Adrenal gland (tissue), 12 donors: Measurements from ENCODE around the gene PDLIM4. TPM values are rescaled to one million over a fixed set of nuclear protein-coding genes. Genes with fewer than 3 reads are reported as not detected.

Source experiments
- DNase-seq, 7 donors: peaks; one replicate each; pipeline ENCODE4 v3.0.0-alpha.2; 2019 to 2020
- H3K27ac ChIP-seq, 5 donors: fragments of 200-600 bp; sonication (generic) in 4 of 5; 1 replicate in 3 of 5; 2 replicates in 2 of 5; pipeline versions ENCODE4 v1.5.1 to v1.8.0; 2016 to 2020; ENCODE audit warnings: mild to moderate bottlenecking in 1 of 5
- H3K27me3 ChIP-seq: fragments of 200-600 bp; 2 replicates; pipeline ENCODE4 v1.8.0; 2021
- H3K36me3 ChIP-seq, 2 donors: fragments of 200-600 bp; replicated peaks in 1 of 2; 1 replicate in 1 of 2; 2 replicates in 1 of 2; pipeline versions ENCODE4 v1.5.1 to v1.8.0; 2018 to 2022
- H3K4me1 ChIP-seq, 2 donors: fragments of 200-600 bp; replicated peaks in 1 of 2; 1 replicate in 1 of 2; 2 replicates in 1 of 2; pipeline versions ENCODE4 v1.5.1 to v1.8.0; 2018 to 2021
- H3K4me3 ChIP-seq, 4 donors: fragments of 200-600 bp; sonication (generic) in 3 of 4; one replicate each; pipeline ENCODE4 v1.5.1; 2016 to 2018
- H3K9me3 ChIP-seq, 3 donors: fragments of 200-600 bp; sonication (generic) in 1 of 3; replicated peaks in 1 of 3; 1 replicate in 2 of 3; 2 replicates in 1 of 3; pipeline versions ENCODE4 v1.5.1 to v1.8.0; 2016 to 2021
- CTCF ChIP-seq, 6 experiments: fragments of 450-650 bp in 4 of 6; fragments of 200-600 bp in 2 of 6; sonication (generic) in 1 of 6; IDR thresholded peaks; 1 replicate in 5 of 6; 2 replicates in 1 of 6; pipeline versions ENCODE4 v1.5.1 to v1.8.0; 2016 to 2021; ENCODE audit warnings: antibody characterized with exemption in 6 of 6, mild to moderate bottlenecking in 2 of 6, moderate library complexity in 1 of 6
- POLR2A ChIP-seq, 2 donors: fragments of 450-650 bp; IDR thresholded peaks; one replicate each; pipeline ENCODE4 v1.6.1; 2017; ENCODE audit warnings: antibody characterized with exemption in 2 of 2, mild to moderate bottlenecking in 2 of 2, moderate library complexity in 1 of 2
- WGBS, 4 donors: extraction: QIAGEN DNeasy Blood & Tissue Kit in 2 of 4; methylation state at CpG; one replicate each; pipeline versions ENCODE4 v1.1.5 to v1.1.7; 2013 to 2017; 5-methylcytosine and 5-hydroxymethylcytosine counted together
- intact Hi-C, 2 donors: fragments of 100-400 bp; cut with DNase I; formaldehyde crosslinking; loops; one replicate each; pipeline versions ENCODE4 v1.14.1 to v1.15.0; 2022 to 2023
- polyA plus RNA-seq, 3 donors: library from polyadenylated mRNA; stranded (reverse); fragments of 200-250 nt in 2 of 3; fragments of 350-450 nt in 1 of 3; fragmentation: Illumina TruSeq in 1 of 3; extraction: RNeasy Lipid Tissue Mini Kit (QIAGEN cat#74804) in 1 of 3; gene quantifications; one replicate each; pipeline ENCODE4 v1.2.3, GENCODE V29; 2013 to 2014
- total RNA-seq, 9 donors: library from RNA; depleted of rRNA in 4 of 9; stranded (reverse); fragments of >200 nt in 4 of 9; fragments of 120-200 nt in 1 of 9; fragmentation: NEBNext Ultra II Directional in 1 of 9; extraction: Animal tissue kit (Norgen Biotek cat#: 25700) in 1 of 9; gene quantifications; one replicate each; pipeline versions ENCODE4 v1.1.0 to v1.2.4, GENCODE V29; 2013 to 2023
- donor health status: healthy with polysubstance abuse.
- donor health status: Bipolar disorder and iron deficiency.
- donor health status: DM: yes; HTN: yes; CAD: no.
- donor health status: DM: no; HTN: no; CAD: no.
- donor health status: DM: no; HTN: no; CAD: no.
- donor health status: DM: yes; HTN: yes; CAD: no.

Gene PDLIM4
- total and polyA plus RNA-seq, 12 donors: 0.87 to 20.2 (median 4.3) TPM

- Histone ChIP-seq H3K9me3 (peaks cover 0 to 5% (median 0%) of the 10 kb centered on the region in 3 donors), H3K4me1 (no peaks in the 10 kb centered on the region), H3K27me3 (no peaks in the 10 kb centered on the region), H3K4me3 (no peak overlapping the region), H3K27ac (no peak overlapping the region), H3K36me3 (no peaks in the 10 kb centered on the region)
- TF ChIP-seq CTCF (IDR thresholded peaks at IDR 0.05) (no peak), POLR2A (IDR thresholded peaks at IDR 0.05) (no peak)
- intact Hi-C loops: no loop called here
- DNase-seq: peak in 4 of 7 donors; percentile 4 to 18 (median 10)
These were observed 17.7 kb upstream of the PDLIM4 start for GRCh38 chr5:132239776-132240175.

GRCh38 chr5:132243366-132243977 lies 14.0 kb upstream of the PDLIM4 start:
- no peak overlapping the region for H3K27ac ChIP-seq
- no peaks in the 10 kb centered on the region for H3K27me3 ChIP-seq
- peaks cover 0 to 5% (median 4%) of the 10 kb centered on the region in 3 donors for H3K9me3 ChIP-seq
- no peaks in the 10 kb centered on the region for H3K36me3 ChIP-seq
- intact Hi-C loops: no loop called here
- peak in 4 of 7 donors; percentile 2 to 41 (median 6) for DNase-seq
- H3K4me3 ChIP-seq: no peak overlapping the region
- no peak for TF ChIP-seq POLR2A (IDR thresholded peaks at IDR 0.05)
- no peak for TF ChIP-seq CTCF (IDR thresholded peaks at IDR 0.05)
- WGBS, 4 donors: 77 to 89% (median 79%) methylated on average over 2 to 3 of the region's 3 CpGs
- no peaks in the 10 kb centered on the region for H3K4me1 ChIP-seq

- Histone ChIP-seq H3K4me1 (no peaks in the 10 kb centered on the region), H3K36me3 (no peaks in the 10 kb centered on the region), H3K27ac (no peak overlapping the region), H3K9me3 (peaks cover 0 to 5% (median 4%) of the 10 kb centered on the region in 3 donors), H3K27me3 (no peaks in the 10 kb centered on the region), H3K4me3 (no peak overlapping the region)
- TF ChIP-seq POLR2A (IDR thresholded peaks at IDR 0.05) (no peak), CTCF (IDR thresholded peaks at IDR 0.05) (no peak)
- 35 to 51% (median 42%) methylated on average over 1 of the region's 1 CpG for WGBS, 4 donors
- peak in 1 of 7 donors; percentile 21 for DNase-seq
- intact Hi-C loops: no loop called here
These were observed 11.9 kb upstream of the PDLIM4 start for GRCh38 chr5:132245593-132245992.

- no peak overlapping the region for H3K4me3 ChIP-seq
- H3K9me3 ChIP-seq: peaks cover 0 to 4% (median 0%) of the 10 kb centered on the region in 3 donors
- no peaks in the 10 kb centered on the region for H3K36me3 ChIP-seq
- H3K27me3 ChIP-seq: no peaks in the 10 kb centered on the region
- intact Hi-C loops: no loop called here
- TF ChIP-seq CTCF (IDR thresholded peaks at IDR 0.05) (no peak), POLR2A (IDR thresholded peaks at IDR 0.05) (no peak)
- no peak overlapping the region for H3K27ac ChIP-seq
- H3K4me1 ChIP-seq: no peaks in the 10 kb centered on the region
- no peak for DNase-seq
These were observed 10.7 kb upstream of the PDLIM4 start for GRCh38 chr5:132246806-132247205.
